Common myeloid progenitor, CD34-positive (primary cell): ENCODE measurements around the gene SUSD6. TPM values are rescaled to one million over a fixed set of nuclear protein-coding genes. Genes with fewer than 3 reads are reported as not detected.

Experiments used
- CTCF ChIA-PET: fragments of 350-600 bp; sonication (Branson Sonifier 250); formaldehyde crosslinking; loops from one replicate; lab custom pipeline; 2021; ENCODE audit warnings: antibody characterized with exemption; lab: Charles Lee
- POLR2A ChIA-PET: fragments of 350-600 bp; sonication (Branson Sonifier 250); formaldehyde crosslinking; loops from one replicate; lab custom pipeline; 2021; ENCODE audit warnings: antibody characterized with exemption; lab: Charles Lee
- DNase-seq, 3 donors: peaks; one replicate each; pipeline versions ENCODE4 v3.0.0 to v3.0.0-alpha.2; 2013
- H3K27ac ChIP-seq, 2 experiments: 1 replicate in 1 of 2; 2 replicates in 1 of 2; pipeline ENCODE4 v1.7.0; 2013; ENCODE audit warnings: inconsistent platforms in 2 of 2, low read length in 2 of 2, mild to moderate bottlenecking in 2 of 2, low read depth in 1 of 2, moderate library complexity in 1 of 2; ENCODE audit not compliant: severe bottlenecking in 2 of 2, insufficient read depth in 1 of 2, poor library complexity in 1 of 2
- H3K27me3 ChIP-seq, 5 experiments: replicated peaks in 2 of 5; 1 replicate in 3 of 5; 2 replicates in 2 of 5; pipeline versions ENCODE4 v1.6.1 to v1.7.0; 2013; ENCODE audit warnings: low read length in 4 of 5, mild to moderate bottlenecking in 2 of 5, moderate library complexity in 2 of 5, inconsistent platforms in 1 of 5; ENCODE audit not compliant: insufficient read depth in 5 of 5, control insufficient read depth in 4 of 5
- H3K36me3 ChIP-seq, 4 experiments: 1 replicate in 2 of 4; 2 replicates in 2 of 4; pipeline versions ENCODE4 v1.6.1 to v1.7.0; 2013; ENCODE audit warnings: low read length in 3 of 4, control low read depth in 1 of 4, mild to moderate bottlenecking in 1 of 4; ENCODE audit not compliant: control insufficient read depth in 4 of 4, insufficient read depth in 4 of 4
- H3K4me1 ChIP-seq, 4 experiments: 1 replicate in 3 of 4; 2 replicates in 1 of 4; pipeline versions ENCODE4 v1.6.1 to v1.7.1; 2013; ENCODE audit warnings: low read length in 3 of 4, mild to moderate bottlenecking in 3 of 4, control low read depth in 1 of 4, inconsistent platforms in 1 of 4, moderate library complexity in 1 of 4; ENCODE audit not compliant: control insufficient read depth in 4 of 4, insufficient read depth in 4 of 4; ENCODE audit errors: control extremely low read depth in 1 of 4
- H3K4me3 ChIP-seq, 7 experiments: 1 replicate in 4 of 7; 2 replicates in 3 of 7; pipeline versions ENCODE4 v1.5.1 to v1.7.0; 2013; ENCODE audit warnings: mild to moderate bottlenecking in 7 of 7, low read length in 6 of 7, moderate library complexity in 6 of 7, inconsistent platforms in 2 of 7, low read depth in 2 of 7, control low read depth in 1 of 7; ENCODE audit not compliant: insufficient read depth in 4 of 7, control insufficient read depth in 1 of 7; ENCODE audit errors: extremely low read depth in 1 of 7
- H3K9me3 ChIP-seq, 5 experiments: 1 replicate in 4 of 5; 2 replicates in 1 of 5; pipeline versions ENCODE4 v1.6.1 to v1.7.1; 2013; ENCODE audit warnings: low read length in 4 of 5, mild to moderate bottlenecking in 2 of 5, inconsistent platforms in 1 of 5, low read depth in 1 of 5, moderate library complexity in 1 of 5; ENCODE audit not compliant: control insufficient read depth in 4 of 5, insufficient read depth in 2 of 5; ENCODE audit errors: control extremely low read depth in 1 of 5
- WGBS: methylation state at CpG from one replicate; pipeline ENCODE4 v1.1.5; 2013; ENCODE audit not compliant: insufficient coverage; 5-methylcytosine and 5-hydroxymethylcytosine counted together
- polyA plus RNA-seq: library from polyadenylated mRNA; unstranded; fragments of 120-200 nt; gene quantifications from one replicate; pipeline ENCODE4 v1.2.1, GENCODE V29; 2013

Gene SUSD6, protein sequence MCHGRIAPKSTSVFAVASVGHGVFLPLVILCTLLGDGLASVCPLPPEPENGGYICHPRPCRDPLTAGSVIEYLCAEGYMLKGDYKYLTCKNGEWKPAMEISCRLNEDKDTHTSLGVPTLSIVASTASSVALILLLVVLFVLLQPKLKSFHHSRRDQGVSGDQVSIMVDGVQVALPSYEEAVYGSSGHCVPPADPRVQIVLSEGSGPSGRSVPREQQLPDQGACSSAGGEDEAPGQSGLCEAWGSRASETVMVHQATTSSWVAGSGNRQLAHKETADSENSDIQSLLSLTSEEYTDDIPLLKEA
- polyA plus RNA-seq, result 32.6 TPM

DNA sequence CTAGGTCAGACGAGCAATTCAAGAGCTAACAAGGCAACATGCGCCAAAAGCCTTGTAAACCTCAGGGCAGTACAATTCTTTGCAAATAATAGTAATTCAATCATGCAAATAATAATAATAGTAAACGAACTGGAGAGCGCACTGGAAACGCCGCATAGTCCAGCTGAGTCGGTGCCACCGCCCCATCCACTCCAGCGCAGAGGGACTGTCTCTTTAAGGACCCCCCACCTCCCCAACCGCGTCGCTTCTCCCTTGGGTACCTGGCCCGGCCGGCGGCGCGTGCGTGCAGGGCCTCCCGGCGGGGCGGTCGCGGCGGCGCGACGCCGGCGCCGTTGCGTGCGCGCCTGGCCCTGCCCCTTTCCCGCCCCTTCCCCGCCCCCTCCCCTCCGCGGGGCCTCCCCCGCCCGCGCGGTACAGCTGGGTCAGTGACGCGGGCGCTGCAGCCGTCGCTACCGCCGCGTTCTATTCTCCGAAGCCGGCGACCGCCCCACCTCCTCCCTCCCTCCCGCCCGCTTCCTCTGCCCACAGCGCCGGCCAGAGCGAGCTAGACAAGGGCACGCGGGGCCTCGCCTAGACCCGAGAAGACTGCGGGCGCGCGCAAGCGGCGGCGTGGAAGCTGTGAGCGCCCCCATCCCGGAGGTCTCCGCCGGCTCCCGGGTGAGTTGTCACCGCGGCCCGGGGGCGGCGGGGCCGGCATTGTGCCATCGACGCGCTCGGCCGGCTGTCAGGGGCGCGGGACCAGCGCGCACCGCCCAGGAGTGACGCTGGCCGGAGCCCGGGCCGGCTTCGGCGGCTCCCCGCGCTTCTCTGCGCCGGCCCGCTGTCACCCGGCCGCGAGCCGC, at the start of gene SUSD6:
TSS of gene SUSD6 (plus strand) at position 425 of the 842 bp plus-strand sequence. CDS start 46,997 bp downstream, outside the sequence.
- H3K4me1 ChIP-seq, result peaks cover 30 to 58% (median 56%) of the 10 kb centered on the region in 4 experiments
- ChIA-PET POLR2A (interaction anchor here (0.6 to 1.5 kb wide), 5 partner anchors 14 to 162 kb away, joined by 3 read pairs; no protein-coding TSS in a partner anchor), CTCF (interaction anchor here (1.0 to 10.4 kb wide), 7 partner anchors 11 to 117 kb away, joined by 3 to 83 read pairs (median 3); no protein-coding TSS in a partner anchor)
- H3K4me3 ChIP-seq, result peak within 1 kb of the TSS; percentile 45 to 87 (median 76)
- H3K27ac ChIP-seq, result peak within 1 kb of the TSS; percentile 78 to 90
- H3K9me3 ChIP-seq, result no peaks in the 10 kb centered on the region
- DNase-seq, result peak; percentile 82 to 92 (median 92)
- 0% methylated on average over 57 of the region's 105 CpGs for WGBS
- H3K27me3 ChIP-seq, result no peaks in the 10 kb centered on the region
- peaks cover 0 to 4% (median 2%) of the 10 kb centered on the region in 4 experiments for H3K36me3 ChIP-seq

DNA sequence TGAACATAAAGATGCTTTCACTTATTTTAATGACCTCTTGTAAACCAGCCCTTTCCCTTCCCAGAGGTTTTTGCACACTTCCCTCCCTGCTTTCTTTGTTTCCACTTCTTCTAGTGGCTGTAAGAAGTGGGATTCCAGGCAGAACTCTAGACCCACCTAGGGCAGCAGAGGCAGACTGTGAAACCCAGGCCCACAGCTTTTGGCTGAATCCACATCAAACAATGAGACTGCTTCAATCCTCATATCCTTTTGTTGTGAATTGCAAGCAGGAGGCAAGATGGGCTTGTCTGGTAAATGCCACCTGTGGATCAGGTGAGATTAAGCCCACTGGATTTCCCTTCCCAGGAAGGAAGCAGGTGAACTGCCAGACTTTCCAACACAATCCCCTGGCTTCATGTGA, 49.5 kb upstream of the SUSD6 start:
- H3K27me3 ChIP-seq, result peaks cover 7 to 43% (median 20%) of the 10 kb centered on the region in 5 experiments
- no peak overlapping the region for H3K4me3 ChIP-seq
- CTCF ChIA-PET, result interaction anchor here (1.1 to 3.6 kb wide), 3 partner anchors 11 to 26 kb away, joined by 3 to 21 read pairs (median 4); no protein-coding TSS in a partner anchor
- no peaks in the 10 kb centered on the region for H3K4me1 ChIP-seq
- POLR2A ChIA-PET, result no interaction called here
- H3K36me3 ChIP-seq, result no peaks in the 10 kb centered on the region
- no peaks in the 10 kb centered on the region for H3K9me3 ChIP-seq
- no peak for DNase-seq
- H3K27ac ChIP-seq, result no peak overlapping the region

DNA sequence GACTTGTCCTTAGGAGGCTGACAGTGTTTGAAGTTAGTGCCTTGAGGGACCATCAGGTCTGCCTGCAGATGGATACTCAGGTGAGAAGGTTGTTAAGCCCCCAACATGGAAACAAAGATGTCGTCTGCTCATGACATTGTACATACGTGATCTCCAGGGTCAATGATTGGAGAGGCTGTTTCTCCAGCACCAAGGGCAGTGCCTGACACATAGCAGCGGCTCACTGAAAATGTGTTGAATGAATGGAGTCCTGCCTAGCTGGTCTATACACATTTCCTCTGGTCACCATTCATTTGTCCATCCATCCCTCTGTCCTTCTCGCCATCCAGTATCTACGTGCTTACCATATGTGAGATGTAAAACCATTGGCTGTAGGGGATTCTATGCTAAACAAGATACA, 43.8 kb upstream of the SUSD6 start:
- Histone ChIP-seq H3K27me3 (peaks cover 12 to 88% (median 42%) of the 10 kb centered on the region in 5 experiments), H3K9me3 (no peaks in the 10 kb centered on the region), H3K4me1 (peaks cover 0 to 14% (median 12%) of the 10 kb centered on the region in 4 experiments), H3K36me3 (no peaks in the 10 kb centered on the region), H3K4me3 (no peak overlapping the region), H3K27ac (no peak overlapping the region)
- ChIA-PET POLR2A (no interaction called here), CTCF (interaction anchor here (1.0 to 1.6 kb wide), 3 partner anchors 10 to 27 kb away, joined by 3 read pairs; no protein-coding TSS in a partner anchor)
- no peak for DNase-seq
- no CpG with 5 or more reads among the region's 5 CpGs for WGBS

DNA sequence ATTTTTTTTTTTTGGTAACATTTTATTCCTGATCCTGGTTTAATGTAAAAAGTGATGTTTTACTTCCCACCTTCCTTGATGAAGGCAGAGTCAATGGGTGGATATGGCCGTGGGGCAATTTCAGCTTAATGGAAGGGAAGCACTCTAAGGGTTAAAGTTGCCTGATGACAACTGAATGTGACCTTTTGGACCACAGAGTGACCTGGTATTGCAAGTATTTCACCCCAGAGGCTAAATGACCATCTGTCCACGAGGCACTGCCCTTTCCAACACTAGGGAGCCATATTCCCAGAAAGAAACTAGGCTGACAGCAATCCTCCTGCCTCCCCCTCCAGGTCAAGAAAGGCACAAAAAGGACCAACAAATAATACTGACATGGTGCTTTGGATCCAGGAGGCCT, 41.5 kb upstream of the SUSD6 start:
- WGBS, result 69% methylated on average over 2 of the region's 2 CpGs
- ChIA-PET CTCF (interaction anchor here (0.9 to 5.1 kb wide), 2 partner anchors 21 to 157 kb away, joined by 4 to 28 read pairs; no protein-coding TSS in a partner anchor), POLR2A (no interaction called here)
- Histone ChIP-seq H3K4me1 (peaks cover 0 to 35% (median 24%) of the 10 kb centered on the region in 4 experiments), H3K27ac (no peak overlapping the region), H3K36me3 (no peaks in the 10 kb centered on the region), H3K9me3 (no peaks in the 10 kb centered on the region), H3K27me3 (peaks cover 9 to 98% (median 48%) of the 10 kb centered on the region in 5 experiments), H3K4me3 (no peak overlapping the region)
- DNase-seq, result no peak

DNA sequence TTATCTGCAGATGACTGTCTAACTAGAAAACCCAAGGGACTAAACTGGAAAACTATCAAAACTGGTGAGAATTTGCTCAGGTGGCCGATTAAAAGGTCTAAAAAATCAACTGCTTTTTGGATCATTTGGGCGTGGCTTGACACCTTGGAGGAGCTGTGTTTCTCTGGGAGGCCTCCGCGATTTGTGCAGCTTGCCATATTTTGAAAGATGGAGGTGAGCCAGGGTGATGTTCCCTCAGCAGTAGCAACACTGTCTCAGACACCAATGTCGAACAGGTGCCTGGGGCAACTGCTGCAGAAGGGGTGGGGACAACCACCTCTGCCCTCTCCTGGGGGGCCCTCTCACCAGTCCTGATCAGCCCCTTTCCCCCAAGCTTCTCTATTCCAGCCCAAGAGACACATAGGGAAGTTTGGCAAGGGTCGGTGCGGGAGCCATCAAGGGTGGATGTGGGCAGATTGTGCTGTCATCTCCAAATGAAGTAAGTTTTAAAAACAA, 40.5 kb upstream of the SUSD6 start:
- DNase-seq, result no peak
- H3K27ac ChIP-seq, result no peak overlapping the region
- no peaks in the 10 kb centered on the region for H3K36me3 ChIP-seq
- POLR2A ChIA-PET, result no interaction called here
- CTCF ChIA-PET, result interaction anchor here (0.7 to 5.1 kb wide), 7 partner anchors 9 to 156 kb away, joined by 3 to 28 read pairs (median 3); no protein-coding TSS in a partner anchor
- H3K4me1 ChIP-seq, result peaks cover 0 to 35% (median 24%) of the 10 kb centered on the region in 4 experiments
- no peaks in the 10 kb centered on the region for H3K9me3 ChIP-seq
- WGBS, result 92% methylated on average over 4 of the region's 7 CpGs
- peaks cover 9 to 96% (median 44%) of the 10 kb centered on the region in 5 experiments for H3K27me3 ChIP-seq
- no peak overlapping the region for H3K4me3 ChIP-seq

DNA sequence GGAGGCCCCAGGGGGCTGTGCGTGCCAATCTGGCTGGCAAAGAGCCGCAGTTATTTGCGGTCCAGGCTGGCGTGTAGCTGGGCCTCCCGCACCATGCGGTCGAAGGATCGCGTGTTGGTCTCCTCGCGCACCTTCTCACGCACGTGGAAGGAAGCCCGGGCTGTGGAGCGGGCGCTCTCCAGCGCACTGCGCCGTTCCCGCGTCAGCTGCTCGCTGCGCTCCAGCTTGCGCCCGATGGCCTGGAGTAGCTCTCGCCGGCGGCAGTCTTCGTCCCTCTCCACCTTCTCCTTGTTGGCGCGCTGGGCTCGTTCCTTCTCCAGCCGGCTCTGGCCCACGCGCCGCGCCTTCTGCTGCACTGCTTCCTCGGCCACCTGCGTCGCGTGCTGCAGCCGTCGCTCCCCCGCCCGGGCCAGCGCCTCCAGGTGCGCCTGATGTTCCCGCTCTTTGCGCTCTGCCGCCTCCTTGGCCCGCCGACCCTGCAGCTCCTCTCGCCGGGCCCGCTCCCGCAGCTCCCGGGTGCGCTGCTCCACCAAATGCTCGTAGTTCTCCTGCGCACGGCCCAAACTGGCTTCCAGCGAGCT, 39.9 kb upstream of the SUSD6 start:
- DNase-seq, result peak in 2 of 3 donors; percentile 41 to 47
- POLR2A ChIA-PET, result interaction anchor here (0.6 kb wide), 1 partner anchor 256 kb away, joined by 5 read pairs; no protein-coding TSS in a partner anchor
- CTCF ChIA-PET, result interaction anchor here (1.2 to 5.1 kb wide), 8 partner anchors 8 to 155 kb away, joined by 3 to 28 read pairs (median 4); no protein-coding TSS in a partner anchor

More for the DNA sequence above, 39.9 kb upstream of the SUSD6 start:
- H3K4me1 ChIP-seq, result peaks cover 0 to 35% (median 24%) of the 10 kb centered on the region in 4 experiments
- no peaks in the 10 kb centered on the region for H3K36me3 ChIP-seq
- H3K27me3 ChIP-seq, result peaks cover 4 to 98% (median 49%) of the 10 kb centered on the region in 5 experiments
- WGBS, result 19% methylated on average over 62 of the region's 62 CpGs
- H3K4me3 ChIP-seq, result peak overlapping the region in 5 of 7 experiments; percentile 29 to 70 (median 62)
- no peak overlapping the region for H3K27ac ChIP-seq
- H3K9me3 ChIP-seq, result no peaks in the 10 kb centered on the region
